NCI-H748 treated with DMSO at 0.1 percent for 48 hours (cell line): Measurements from ENCODE around the gene LRMDA.
"Not testable (repeated sequence)": the region's sequence is repeated elsewhere in the genome, so short reads cannot be mapped to it uniquely, and the experiment has no call there.

Experiments used
- DNase-seq: peaks from one replicate; lab custom pipeline; 2025; lab: John Stamatoyannopoulos, UW

The LRMDA gene

GRCh38 chr10:76554033-76554408, 1122.6 kb downstream of the LRMDA start:
- DNase-seq = no peak

DNA sequence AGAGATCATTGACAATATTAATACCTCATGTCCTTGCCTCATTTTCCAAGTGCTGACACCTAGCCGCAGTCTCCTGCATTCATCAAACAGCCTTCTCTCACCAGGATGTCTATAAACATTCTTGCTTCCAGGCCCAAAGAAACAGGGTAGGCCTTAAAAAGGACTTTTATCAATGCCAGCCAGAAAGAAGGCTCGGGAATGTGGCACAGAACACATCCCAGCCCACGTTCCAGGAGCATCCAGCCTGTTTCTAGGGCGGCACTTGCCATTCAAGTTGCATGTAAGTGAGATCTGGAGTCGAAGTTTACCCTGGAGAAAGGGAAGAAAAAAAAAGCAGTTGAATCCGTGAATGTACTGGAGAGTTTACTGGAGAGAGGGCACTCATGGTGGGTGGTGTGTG, 1123.1 kb downstream of the LRMDA start:
- no peak for DNase-seq

GRCh38 chr10:76555067-76555670, 1123.7 kb downstream of the LRMDA start:
- DNase-seq = no peak

- no peak for DNase-seq
Measured at GRCh38 chr10:76557366-76557765, 1125.9 kb downstream of the LRMDA start.

GRCh38 chr10:76558586-76558985, 1127.2 kb downstream of the LRMDA start:
- peak; percentile 4 for DNase-seq

GRCh38 chr10:76558996-76559891, 1127.8 kb downstream of the LRMDA start:
- no peak for DNase-seq

GRCh38 chr10:76559892-76560220, 1128.4 kb downstream of the LRMDA start:
- no peak for DNase-seq

DNA sequence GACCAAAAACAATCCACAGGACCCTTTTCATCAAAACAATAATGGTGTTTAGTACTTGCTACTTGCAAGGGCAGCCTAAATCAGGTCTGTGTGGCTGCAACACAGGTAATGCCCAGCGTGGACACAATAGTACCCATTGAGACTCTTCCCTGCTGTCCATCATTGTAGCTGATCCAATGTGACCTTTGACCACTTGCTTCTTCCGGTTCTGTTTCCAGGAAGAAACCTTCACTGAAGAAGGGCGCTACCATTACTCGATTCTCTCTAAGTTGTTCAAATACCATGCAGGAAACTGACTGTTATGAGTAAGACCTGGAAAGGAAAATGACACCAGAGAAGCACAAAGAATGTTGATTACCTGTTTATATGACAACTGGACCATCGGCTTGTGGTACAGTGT, 1128.9 kb downstream of the LRMDA start:
- DNase-seq = no peak

- DNase-seq = no peak
Measured at GRCh38 chr10:76563286-76563685, 1131.9 kb downstream of the LRMDA start.

- DNase-seq = no peak
Measured at GRCh38 chr10:76572021-76572420, 1140.6 kb downstream of the LRMDA start.

DNA sequence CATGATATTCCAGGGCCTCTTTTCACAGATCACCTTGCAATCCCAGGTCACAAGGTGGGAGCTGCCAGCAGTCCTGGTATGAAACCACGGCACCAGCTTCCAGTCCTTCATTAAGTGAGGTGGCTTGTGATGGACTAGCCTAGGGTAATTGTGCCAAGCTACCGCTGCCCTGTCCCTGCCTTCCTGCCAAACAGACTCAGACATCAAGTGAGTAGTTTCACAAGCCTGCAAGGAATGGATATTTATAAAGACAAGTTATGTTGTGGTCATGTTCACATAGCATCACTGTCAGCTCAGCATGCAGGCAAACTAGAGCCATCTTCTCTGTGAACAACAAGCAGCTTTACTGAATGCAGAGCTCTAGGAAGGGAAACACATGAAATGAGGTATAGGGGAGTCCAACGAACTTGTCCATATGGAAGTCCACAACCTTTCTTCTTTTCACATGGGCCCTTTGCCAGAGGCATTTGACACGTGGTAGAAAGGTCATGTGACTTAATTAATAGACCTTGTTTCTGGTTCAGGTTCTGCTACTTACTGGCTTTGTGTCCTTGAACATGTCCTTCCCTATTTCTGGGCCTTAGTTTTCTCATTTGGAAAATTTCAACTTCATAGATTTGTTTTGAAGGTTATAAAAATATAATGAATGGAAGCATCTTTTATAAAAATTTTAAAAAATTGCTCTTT, 1145.0 kb downstream of the LRMDA start:
- DNase-seq = no peak

- no peak for DNase-seq
Measured at GRCh38 chr10:76577455-76577854, 1146.0 kb downstream of the LRMDA start.

DNA sequence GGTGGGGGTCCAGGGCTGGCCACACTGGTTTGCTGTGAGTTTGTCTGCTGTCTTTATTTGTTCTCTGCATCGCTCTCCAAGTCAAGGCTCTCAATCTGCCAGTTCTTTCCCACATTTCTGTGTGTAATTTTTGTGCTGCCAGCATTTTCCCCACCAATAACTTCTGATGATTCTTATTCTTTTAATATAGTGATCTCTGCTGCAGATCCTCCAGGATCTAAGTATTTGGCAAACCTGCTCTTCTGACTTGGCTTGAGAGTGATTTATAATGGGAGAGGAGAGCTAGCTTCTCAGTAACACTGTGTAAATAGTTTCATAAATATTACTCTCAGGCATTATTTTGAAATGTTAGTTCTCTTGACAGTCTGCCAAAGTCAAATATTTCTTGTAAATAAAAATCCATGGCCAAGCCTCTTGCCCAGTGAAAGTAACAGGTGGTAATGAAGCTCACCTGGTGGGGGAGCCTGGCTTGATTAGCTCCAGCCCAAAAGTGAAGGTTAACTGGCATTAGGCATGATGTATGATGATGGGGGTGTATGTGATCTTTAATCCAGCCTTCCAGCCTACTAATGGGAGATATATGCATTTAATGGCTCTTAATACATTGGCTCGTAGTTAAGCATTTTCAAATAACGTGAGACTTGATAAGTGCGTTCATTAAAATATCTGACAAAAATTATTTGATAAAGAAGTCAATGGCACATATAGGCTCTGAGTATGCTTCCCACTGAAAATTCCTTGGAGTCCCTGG, 1150.3 kb downstream of the LRMDA start:
- DNase-seq = peak; percentile 5

DNA sequence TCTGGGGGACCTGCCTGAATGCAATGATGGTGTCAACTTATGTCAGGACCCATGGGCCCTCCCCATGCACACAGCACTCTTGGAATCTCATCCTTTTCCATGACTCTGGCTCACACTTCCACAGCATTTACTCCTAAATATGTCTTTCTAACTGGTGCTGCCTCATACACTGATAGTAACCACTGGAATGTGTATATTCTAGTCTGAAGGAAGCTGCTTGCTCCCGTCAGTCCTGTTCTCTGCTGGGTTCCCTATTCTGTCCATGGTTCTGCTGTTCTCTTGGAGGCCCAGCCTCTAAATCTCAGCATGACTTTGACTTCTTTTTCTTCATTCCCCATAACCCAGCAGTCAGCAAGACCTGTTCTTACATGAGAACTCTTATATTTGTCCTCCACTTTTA, 1151.1 kb downstream of the LRMDA start:
- DNase-seq = no peak

DNA sequence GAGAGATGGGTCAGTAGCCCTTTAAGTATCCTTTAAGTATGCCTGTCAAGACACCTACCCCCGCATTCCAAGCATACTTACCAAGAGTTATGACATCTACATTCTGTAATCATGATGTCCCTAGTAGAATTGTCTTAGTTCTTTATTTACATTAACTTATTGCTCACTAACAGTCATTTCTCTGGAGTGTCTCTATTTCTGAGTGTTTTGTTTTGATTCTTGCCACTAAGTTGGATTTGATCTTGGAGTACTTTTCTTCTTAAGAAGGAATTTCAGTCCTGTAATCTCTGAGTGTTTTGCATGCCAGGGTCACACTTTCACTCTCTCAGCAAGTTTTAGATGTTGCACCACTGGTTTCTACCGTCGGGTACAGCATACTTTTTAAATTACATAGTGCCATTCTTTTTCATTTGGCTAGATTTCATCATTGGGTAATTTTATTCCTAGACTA, 1152.3 kb downstream of the LRMDA start:
- DNase-seq = no peak

- DNase-seq = not testable (repeated sequence)
Measured at GRCh38 chr10:76584466-76584865, 1153.0 kb downstream of the LRMDA start.
